GM21526 (cell line): Measurements from ENCODE around the gene KRTAP4-3.
"Not testable (repeated sequence)": the region's sequence is repeated elsewhere in the genome, so short reads cannot be mapped to it uniquely, and the experiment has no call there.

Experiments used
- ATAC-seq: cut with Tn5 transposase; IDR thresholded peaks from one replicate; pipeline ENCODE4 v1.9.1; 2021; ENCODE audit warnings: moderate library complexity; ENCODE audit not compliant: unreplicated experiment, low FRiP score

Gene KRTAP4-3

GRCh38 chr17:41160190-41160589, 7.8 kb downstream of the KRTAP4-3 start:
- not testable (repeated sequence) for ATAC-seq

GRCh38 chr17:41153856-41154255, 14.2 kb downstream of the KRTAP4-3 start:
- no peak for ATAC-seq

DNA sequence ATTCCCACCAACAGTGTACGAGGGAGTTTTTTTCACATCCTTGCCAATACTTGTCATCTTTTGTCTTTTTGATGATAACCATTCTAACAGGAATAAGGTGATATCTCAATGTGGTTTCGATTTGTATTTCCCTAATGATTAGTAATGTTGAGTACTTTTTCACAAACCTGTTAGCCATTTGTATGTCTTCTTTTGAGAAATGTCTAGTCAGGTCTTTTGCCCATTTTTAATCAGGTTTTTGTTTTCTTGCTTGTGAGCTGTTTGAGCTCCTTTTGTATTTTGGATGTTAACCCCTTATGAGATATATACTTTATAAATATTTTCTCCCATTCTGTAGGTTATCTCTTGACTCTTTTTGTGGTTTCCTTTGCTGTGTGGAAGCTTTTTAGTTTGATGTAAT, 16.5 kb downstream of the KRTAP4-3 start:
- no peak for ATAC-seq

DNA sequence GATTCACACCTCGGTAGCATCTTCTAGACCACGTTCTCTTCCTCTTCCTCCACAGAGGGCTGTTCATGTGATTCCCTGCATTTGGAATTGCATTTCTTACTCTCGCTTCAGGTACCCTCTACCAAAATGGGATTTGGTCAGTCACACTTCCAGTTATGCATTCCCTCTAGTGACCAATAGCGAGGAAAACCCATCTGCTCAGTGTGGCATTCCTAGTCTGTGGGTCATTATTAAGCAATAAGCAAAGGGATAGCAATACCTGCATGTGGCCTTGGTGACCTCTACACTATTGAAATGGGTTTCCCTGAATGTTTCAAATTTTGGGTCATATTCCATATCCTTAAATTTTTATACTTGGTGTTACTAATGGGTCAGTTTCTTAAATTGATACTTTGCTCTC, 18.0 kb downstream of the KRTAP4-3 start:
- no peak for ATAC-seq

GRCh38 chr17:41149652-41149985, 18.4 kb downstream of the KRTAP4-3 start, which contains the start of gene KRTAP4-5:
Gene KRTAP4-5 (minus strand): TSS chr17:41149825. CDS start chr17:41149767, 58 bp downstream.
- no peak for ATAC-seq

GRCh38 chr17:41148971-41149651, 18.9 kb downstream of the KRTAP4-3 start:
- not testable (repeated sequence) for ATAC-seq

DNA sequence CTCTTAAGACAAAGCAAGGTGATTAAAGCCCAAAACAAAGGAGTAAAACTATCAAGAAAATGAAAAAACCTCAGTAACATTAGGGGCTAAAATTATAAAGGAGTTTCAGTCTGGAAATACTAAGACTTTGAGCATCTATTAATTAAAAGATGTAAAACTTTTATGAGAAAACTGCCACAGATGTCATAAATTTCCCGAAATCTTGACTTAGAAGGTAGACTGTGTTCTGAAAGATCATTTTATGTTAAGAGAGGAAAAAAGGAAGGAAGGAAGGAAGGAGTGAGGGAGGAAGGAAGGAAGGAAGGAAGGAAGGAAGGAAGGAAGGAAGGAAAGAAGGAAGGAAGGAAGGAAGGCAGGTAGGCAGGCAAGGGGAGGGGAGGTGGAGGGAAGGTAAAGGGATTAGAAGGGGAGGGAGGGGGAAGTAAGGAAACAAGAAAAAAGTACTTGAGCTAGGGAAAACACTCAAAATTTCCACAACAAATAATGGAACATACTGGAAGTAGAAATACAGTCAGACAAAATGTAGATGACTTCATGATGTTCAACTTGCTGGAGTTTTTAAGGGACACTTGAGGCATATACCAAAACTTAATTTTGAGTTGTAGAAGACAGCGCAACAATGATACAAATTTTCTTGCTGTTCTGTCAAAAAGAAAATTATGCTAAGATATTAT, 20.4 kb downstream of the KRTAP4-3 start:
- ATAC-seq: no peak

DNA sequence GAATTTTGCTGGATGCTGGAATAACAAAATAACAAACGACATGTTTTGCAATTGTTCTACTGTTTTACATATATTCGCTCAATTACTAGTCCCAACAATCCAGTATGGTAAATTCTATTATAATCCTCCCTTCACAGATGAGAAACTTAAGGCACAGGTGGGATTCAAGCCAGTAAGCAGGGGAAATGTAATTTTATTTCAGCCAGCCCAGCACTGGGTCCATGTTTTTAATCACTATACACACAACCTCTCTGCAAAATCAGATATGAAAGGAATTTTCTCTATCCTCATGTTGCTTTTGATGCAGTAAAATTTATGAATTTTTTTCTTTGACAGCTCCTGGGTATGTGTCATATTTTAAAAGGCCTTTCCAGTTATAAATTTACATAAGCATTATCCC, 22.8 kb downstream of the KRTAP4-3 start:
- no peak for ATAC-seq

DNA sequence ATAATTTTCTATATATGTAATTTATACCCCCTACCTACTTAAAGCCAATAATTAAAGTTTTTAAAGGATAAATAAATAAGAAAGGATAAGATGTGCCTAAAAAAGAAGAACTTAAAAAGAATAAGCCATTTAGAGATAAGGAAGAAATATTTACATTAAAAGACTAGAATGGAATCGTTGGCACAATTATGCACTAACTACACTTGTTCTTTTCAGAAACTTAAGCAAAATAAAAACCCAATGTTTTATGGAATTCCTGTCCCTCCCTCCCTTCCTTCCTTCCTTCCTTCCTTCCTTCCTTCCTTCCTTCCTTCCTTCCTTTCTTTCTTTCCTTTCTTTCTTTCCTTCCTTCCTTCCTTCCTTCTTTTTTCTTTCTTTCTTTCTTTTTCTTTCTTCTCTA, 23.2 kb downstream of the KRTAP4-3 start:
- no peak for ATAC-seq

DNA sequence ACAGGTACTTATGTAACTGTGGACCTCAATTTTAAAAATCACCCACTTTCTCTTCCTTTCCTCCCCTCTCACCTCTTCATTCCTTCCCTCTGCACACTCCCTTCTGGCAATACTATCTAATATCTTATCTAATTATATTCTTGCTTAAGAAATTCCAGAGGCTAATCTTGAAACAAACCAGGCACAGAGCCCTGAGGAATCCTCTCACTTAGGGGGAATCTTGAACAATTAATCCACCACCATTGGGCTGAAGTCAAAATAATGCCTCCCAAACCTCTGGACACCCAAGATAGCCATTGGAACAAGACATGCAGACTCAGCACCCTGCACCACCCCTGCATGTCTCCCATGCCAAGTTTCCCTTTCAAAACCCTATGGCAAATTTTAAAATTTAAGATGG, 26.7 kb downstream of the KRTAP4-3 start:
- no peak for ATAC-seq

DNA sequence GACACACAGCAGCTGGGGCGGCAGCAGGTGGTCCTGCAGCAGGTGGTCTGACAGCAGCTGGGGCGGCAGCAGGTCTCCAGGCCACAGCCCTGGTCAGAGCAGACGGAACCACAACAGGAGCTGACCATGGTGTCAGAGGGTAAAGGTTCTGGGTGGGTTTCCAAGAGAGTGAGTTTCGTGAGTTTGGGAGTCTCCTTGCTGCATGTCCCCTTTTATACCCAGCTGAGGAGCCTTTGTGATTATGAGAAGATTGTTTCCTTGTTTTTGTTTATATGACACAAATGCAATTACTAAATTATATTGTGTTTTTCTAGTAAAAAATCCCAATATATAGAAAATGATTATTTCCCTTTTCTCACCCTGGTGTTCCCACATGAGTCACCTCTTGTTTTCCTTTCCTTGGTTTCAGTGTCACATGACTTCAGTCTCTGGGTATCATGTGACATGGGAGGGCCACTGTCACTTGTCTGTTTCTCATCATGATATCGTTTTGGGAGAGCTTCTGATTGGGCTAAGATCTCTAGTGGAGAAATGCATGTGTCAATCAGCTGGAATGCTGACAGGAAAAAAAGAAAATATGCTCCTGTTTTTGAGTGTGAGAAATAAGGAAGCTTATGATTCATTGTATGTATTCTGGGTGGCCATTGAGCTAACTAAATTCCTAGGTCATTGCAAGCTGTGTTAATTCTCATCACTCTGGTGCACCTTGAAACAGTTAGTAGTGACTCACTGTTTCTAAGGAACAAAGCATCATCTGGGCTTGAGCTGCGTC, 27.5 kb downstream of the KRTAP4-3 start, which contains the start of gene KRTAP4-6:
TSS of gene KRTAP4-6 (minus strand) at position 185 of the 772 bp plus-strand sequence. CDS start at position 128, 57 bp downstream.
- ATAC-seq: no peak

DNA sequence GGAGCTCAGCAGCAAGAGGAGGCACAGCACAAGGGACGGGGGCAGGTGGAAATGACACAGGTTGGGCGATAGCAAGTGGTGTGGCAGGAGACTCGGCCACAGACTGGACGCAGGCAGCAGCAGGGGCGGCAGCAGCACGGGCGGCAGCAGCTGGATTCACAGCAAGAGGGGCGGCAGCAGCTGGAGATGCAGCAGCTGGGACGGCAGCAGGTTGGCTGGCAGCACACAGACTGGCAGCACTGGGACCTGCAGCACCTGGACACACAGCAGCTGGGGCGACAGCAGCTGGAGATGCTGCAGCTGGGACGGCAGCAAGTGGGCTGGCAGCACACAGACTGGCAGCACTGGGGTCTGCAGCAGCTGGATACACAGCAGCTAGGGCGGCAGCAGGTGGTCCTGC, 28.2 kb downstream of the KRTAP4-3 start:
- not testable (repeated sequence) for ATAC-seq

DNA sequence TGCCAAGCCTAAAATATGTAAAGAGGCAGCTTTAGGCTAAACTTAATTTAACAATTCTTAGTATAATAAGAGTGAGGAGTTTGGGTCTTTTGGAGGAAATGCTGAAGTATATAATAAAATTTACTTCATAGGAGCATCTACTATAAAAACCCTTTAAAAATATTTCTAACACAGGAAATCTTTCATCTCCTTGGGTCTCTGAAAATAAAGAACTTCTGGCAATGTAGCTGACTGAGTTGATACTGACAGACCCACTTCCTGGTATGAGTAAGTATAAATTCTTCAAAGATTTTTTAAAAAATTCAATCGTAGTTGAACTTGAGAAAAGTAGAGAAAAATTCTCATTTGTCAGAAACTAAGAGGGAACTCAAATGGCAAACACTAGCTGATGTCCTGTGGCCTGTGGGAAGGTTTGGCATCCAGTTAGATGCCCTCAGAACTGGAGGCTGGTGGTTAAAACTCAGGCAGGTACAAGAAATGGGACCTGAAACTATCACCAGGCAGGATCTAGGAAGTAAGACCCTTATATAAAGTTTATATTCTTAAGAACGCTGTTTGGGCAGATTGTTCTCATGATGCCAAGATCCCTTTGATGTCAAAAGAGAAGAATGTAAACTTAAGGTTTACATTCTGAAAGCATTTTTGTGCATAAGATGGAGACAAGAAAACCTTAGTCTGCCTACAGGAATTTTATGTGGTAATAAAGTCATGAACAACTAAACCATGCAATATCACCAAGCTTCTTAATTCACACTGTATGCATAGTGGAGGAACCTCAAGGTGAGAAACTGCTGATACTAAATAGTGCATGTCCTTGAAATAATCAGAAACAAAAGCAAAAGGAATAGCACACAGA, 33.9 kb downstream of the KRTAP4-3 start:
- no peak for ATAC-seq

- ATAC-seq: no peak
Observed at GRCh38 chr17:41131979-41132378, 36.0 kb downstream of the KRTAP4-3 start.

- ATAC-seq: no peak
Observed at GRCh38 chr17:41127371-41127770, 40.6 kb downstream of the KRTAP4-3 start.

DNA sequence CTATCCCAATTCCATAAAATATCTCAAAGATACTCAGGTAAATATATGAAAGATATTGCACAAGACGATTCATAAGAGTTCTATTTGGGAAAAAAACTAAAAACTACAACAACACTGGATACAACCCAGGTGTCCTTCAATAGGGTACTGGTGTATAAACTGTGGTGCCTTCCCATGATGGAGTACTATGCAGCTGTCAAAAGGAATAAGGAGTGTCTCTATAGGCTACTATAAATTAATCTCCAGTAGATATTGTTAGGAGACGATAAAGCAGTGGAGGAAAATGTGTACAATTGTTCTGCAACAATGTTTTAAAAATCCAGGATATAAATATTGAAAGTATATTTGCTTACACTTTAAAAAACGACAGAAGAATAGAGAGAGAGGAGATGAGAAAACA, 41.6 kb downstream of the KRTAP4-3 start:
- ATAC-seq: no peak

DNA sequence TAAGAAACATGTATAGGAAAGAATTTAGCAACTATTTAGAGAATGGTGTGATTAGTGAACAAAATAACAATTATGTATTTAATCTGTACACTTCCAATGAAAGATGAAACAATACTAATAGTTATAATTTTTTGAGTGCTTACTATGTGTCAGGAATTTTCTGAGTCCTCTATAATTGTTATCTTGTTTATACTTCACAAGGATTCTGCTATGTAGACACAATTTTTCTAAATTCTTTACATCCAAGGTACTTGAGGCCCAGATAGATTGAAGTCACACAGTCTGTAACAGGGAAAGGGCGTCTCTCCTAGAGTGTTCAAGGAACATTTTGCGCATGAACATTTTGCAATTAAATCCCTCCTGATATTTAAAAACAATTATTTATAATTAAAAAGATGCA, 43.0 kb downstream of the KRTAP4-3 start:
- ATAC-seq: no peak

GRCh38 chr17:41123991-41124371, 44.0 kb downstream of the KRTAP4-3 start, which contains the start of gene KRTAP4-12:
Gene KRTAP4-12 (minus strand): TSS chr17:41124182. CDS start chr17:41124122, 60 bp downstream.
- not testable (repeated sequence) for ATAC-seq

DNA sequence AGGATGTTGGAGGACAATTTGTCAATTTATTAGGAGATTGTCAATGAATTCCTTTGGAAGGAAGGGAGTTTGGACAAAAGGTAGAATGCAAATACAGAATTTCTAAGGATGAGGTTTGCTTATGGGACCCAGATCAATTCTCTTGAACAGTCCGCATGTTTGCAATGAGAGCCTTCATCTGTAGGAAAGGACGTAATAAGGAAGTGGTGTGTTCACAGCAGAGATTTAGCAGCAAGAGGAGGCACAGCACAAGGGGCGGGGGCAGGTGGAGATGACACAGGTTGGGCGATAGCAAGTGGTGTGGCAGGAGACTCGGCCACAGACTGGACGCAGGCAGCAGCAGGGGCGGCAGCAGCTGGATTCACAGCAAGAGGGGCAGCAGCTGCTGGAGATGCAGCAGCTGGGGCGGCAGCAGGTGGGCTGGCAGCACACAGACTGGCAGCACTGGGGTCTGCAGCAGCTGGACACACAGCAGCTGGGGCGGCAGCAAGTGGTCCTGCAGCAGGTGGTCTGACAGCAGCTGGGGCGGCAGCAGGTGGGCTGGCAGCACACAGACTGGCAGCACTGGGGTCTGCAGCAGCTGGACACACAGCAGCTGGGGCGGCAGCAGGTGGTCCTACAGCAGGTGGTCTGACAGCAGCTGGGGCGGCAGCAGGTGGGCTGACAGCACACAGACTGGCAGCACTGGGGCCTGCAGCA, 44.6 kb downstream of the KRTAP4-3 start:
- not testable (repeated sequence) for ATAC-seq

GRCh38 chr17:41121742-41122141, 46.3 kb downstream of the KRTAP4-3 start:
- ATAC-seq: no peak
